NOMO-1 treated with DMSO at 0.1 percent for 48 hours (cell line): ENCODE data around the gene NT5M.

Experiments
- DNase-seq: peaks from one replicate; lab custom pipeline; 2025; ENCODE audit not compliant: unreplicated experiment; lab: John Stamatoyannopoulos, UW

NT5M gene

DNA sequence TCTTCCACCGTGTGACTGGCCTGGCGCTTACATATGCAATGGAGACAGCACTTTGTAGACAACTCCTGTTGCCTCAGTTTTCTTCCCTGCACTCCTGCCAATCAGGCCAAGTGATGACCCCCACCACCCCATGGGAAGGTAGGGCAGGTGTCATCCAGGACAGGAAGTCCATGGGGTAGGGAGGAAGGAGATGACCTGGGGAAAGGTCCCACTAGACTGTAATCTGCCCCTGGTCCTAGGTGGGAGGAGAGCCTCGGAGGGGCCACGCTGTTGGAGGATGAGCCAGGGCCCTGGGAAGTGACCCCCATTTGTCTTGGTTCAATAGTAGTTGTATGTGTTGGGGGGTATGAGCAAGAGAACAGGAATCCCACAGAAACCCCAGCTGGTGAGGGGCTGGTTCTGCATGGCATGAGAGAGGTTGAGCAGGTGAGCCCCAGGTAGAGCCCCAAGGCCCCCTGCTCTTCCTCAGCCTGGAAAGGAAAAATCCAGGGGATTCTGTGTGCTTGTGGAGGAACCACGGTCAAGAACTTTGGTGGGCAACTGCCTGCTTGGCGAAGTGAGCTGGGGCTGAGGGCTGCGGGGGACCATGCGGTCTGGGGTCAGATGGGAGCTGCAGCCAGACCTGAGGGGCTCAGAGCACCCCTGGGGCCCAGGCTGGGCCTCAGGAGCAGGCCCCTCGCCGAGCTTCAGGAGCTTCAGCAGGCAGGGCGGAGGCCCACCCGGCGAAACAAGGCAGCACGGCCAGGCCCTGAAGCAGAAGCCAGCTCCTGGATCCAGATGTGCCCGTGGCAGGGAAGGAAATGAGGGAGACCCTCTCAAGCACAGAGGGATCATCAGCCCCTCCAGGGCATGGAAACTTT, 50.7 kb downstream of the NT5M start:
- no peak for DNase-seq

DNA sequence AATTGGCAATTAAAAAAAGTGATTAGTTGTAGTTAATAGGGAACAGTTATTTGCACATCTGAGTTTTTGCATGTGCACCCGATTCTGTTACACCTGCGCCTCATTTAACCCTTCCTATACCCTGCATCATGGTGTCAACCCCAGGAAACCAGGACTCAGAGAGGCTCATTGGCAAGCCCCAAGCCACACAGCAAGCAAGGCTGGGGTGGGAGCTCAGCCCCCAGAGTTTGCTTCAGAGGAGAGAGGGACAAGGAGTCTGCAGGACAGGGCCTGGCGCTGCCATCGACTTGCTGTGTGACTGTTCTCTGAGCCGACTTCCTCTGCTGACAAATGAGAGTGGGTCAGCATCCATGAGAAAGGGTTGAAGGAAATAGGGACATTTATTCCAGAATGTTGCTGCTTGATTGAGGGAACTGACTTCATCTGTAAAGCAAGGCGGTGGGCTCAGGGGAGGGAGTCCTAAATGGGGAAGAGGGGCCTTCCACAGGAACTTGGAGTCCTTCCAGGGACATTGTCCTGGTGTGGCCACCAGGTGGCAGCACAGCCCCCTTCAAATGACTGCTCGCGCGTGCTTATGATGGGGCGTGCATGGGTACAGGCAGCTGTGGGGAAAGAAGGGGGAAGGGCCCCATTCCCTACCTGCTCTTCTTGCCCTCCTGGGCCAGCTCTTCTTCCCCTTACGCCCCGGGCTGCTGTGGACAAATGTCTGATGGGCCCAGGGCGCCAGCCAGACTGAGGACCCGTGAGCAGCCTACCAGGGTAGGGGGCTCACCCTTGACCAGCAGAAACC, 51.6 kb downstream of the NT5M start:
- DNase-seq = peak; percentile 60

DNA sequence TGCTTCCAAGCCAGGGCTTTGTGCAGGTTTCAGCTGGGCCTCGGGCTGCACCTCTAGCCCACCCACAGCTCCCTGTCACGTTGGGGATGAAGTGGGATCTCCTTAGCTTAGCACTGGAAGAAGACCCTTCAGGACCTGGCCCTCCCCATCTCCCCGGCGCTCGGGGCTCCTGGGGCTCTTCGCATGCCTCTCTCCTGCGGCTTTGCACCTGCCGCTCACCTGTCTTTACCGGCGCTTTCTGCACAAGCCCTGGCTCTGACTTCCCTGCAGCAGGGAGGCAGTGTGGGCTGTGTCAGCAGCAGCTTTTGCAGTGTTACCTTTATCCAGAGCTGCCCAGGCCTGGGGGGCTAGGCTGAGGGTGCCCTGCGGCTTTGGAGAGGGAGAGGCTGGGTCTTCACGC, 52.3 kb downstream of the NT5M start:
- no peak for DNase-seq

DNA sequence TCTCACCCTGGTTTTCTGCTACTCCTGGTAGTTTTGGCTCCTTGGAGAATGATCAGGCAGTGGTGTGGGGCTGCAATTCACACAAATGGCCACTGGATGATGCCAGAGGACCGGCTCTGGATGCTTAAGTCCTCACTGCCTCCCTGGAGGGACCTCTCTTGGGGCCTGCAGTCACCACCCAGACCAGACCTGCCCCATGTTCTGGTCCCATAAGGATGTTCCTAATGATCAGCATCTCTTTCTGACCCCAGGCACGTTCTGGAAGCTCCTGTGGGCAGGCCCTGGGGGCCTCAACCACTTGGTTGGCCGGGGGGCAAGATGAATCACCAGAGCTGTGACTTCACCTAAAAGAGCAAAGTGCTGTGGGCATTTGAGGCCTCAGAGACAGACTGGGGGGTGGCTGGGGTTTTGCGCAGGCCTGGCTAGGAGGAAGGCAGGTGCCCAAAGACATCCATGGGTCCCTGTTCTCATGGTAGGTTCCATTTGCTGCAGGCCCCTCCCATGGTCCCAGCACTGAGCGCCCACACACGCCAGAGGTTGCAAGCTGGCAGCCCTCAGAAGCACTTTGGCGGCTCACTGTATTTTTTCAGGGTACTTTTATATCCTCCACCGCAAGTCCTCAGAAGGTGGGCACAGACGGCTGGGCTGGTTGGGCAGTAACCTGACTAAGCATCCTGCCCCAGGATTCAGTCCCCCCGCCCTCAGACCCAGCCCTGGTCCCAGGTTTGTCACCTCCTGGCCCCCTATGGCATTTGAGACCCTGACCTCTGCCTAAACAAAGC, 53.2 kb downstream of the NT5M start:
- peak; percentile 79 for DNase-seq

DNA sequence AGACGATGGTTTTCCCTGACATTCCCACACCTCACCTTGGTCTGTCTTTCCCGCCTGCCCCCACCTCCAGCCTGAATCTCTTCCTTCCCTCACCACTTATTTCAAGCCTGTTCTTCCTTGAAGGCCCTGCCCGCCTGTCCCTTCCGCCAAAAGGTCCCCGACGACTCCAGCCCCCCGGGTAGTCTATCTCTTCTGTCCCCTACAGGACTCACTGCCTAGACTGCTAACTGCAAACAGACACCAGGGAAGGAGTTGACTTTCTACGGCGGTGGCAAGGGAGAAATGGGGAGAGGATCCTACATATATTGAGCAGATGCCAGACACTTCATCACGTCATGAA, 53.7 kb downstream of the NT5M start:
- no peak for DNase-seq

DNA sequence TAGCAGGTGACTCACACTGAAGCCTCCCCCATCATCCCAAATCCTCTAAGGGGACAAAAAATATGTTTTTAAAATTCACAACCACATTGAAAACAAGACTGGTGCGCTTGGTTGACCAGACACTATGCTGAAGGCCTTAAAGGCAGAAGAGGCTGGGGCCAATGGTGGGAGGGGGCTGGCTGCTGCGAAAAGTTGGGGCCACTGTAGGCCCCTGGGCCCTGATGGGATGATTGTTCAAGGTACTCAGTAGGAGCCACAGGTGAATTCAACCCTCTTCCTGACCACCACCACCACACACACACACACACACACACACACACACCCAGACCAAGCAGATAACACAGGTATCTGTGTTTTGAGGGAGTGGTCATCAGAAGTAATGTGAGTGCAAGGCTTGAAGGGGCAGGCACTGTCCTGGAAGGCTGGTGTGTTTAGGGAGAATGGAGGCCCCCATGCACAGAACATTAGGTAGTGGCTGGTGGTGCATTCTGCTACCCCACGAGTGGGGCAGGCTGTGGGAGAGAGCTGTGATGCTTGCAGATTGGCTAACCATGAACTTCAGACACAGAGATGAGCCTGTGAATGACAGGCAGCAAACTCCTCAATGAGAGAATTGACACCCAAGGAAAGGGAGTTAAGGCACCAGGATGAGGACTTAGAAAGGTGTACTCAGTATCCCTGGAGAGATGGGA, 55.0 kb downstream of the NT5M start:
- no peak for DNase-seq

DNA sequence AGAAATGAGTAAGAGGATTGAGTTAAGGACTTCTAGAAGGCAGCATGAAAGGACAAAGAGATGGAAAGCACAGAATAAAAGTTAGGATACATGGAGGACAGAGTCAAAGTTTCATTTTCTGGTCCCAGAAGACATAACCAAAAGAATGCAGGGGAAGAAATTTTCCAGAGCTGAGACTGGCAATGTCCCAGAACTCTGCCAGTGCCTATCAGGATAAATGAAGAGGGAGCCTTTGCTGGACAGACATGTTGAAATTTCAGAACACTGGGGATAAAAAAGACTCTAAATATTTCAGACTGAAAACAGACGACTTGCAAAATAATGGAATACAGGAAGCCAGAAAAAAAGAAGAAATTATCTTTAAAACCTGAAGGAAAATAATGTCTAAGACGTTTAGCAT, 55.7 kb downstream of the NT5M start:
- no peak for DNase-seq

DNA sequence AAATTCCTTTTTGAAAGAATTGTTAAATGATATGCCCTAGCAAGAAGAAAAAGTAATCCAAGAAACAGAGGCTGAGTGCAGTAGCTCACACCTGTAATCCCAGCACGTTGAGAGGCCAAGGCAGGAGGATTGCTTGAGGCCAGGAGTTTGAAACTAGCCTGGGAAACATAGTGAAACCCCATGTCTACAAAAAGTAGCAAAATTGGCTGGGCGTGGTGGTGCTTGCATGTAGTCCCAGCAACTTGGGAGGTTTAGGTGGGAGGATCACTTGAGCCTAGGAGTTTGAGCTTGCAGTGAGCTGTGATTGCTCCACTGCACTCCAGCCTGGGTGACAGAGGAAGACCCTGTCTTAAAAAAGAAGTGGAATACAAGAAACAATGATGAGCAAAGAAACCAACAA, 56.1 kb downstream of the NT5M start:
- no peak for DNase-seq

DNA sequence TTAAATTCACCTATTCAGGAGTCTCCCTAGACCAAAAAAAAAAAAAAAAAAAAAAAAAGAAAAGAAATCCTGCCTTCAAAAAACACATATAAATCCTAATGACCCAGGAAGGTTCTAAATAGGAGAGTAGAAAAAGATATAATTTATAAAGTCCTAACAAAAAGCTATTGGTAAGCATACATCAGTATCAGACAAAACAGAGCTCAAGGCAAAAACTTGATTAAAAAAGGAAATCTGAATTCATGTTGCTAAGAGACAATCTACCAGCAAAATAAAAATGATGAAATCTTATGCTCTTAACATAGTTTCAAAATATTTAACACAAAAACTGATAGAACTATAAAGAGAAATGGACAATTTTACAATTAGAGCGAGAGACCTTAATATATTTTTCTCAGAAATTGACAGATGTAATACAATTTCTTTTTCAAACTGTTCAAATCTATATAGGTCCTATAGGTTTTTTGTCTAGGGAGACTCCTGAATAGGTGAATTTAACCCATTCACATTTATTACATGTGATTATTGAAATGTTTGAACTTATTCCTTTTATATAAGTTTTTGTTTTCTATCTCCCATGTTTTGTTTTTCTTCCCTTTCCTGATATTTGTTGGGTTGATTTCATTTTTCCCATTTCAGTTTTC, 57.0 kb downstream of the NT5M start:
- DNase-seq = no peak

DNA sequence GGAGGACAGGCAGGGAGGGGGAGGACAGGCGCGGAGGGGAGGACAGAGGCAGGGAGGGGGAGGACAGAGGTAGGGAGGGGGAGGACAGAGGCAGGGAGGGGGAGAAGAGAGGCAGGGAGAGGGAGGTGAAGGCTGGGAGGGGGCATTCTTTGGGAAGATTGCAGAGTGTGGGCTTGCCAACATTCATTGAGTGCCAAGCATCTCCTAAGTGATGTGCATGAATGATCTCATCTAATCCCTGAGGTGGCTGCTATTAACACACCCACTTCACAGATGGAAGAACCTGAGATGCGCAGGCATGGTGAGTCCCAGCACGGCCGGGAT, 58.3 kb downstream of the NT5M start:
- DNase-seq = no peak

DNA sequence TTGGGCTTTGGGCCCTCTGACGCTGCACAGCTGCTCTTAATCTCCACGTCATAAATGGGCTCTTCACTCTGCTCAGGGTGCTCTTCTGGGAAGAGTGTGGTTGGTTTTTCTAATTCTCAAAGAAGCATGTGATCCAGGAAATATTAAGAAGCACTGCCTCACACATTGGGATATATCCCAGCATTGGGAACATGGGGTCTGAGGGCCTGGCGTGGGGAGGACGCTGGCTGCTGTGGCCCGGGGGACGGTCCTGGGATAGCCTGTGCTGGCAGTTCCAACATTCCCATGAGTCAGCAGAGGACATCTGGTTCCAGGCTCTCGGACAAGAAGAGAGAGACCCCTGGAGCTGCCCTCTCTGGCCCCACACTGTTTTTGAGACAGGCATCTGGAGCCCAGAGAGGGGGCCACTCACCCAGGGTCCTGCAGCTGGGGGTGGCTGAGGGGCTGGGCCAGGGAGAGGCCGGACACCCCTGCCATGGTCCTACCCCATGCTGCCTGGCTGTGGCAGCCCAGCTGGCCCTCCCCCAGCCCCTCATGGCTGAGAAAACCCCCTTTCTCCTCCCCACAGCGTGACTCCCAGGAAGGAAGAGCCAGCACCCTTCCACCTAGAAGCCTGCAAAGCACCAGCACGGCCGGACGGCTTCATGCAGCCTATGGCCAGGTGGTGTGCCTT, 58.8 kb downstream of the NT5M start:
- DNase-seq = no peak

DNA sequence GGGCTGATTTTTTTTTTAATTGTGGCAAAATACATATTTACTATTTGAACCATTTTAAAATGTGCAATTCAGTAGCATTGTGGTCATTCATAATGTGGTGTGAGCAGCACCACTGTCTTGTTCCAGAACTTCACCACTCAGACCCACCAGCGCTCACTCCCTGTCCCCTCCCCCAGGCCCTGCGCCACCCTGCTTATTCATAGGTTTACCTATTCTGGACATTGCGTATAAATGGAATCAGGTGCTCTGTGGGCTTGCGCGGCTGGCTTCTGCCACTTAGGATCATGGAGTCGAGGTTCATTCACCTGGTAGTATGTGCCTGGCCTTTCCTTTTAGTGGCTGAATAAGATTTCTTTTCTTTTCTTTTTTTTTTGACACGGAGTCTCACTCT, 59.4 kb downstream of the NT5M start:
- DNase-seq = no peak

DNA sequence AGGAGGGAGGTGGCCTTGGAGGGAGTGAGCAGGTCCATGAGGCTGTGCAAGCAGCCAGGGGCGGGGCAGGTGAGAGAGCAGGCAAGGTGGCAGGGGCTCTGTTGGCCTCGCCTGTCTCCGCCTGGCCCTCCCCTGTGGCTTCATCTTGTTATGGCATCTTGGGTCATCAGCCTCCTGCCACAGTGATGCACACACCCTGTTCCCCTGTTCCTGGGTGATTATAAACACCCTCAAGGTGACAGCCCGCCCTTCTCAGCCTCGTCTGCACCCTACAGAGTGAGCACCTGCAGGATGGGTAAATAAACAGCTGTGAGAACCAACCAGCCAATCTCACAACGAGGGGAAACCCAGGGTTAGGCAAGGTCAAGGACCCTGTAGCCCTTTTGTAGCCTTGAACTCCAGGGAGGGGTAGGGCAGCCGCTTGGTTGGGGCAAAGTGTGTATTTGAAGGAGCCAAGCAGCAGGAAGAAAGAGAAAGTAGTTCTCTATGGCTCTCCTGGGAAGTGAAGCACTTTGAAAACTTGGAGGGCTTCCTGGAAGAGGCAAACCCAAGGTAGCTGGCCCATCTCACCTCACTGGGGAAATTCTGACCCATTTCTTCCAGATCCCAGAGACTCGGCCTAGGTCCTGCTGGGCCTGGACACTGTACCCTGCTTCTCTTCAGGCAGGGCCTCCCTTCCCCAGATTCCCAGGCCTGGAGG, 60.6 kb downstream of the NT5M start:
- no peak for DNase-seq

DNA sequence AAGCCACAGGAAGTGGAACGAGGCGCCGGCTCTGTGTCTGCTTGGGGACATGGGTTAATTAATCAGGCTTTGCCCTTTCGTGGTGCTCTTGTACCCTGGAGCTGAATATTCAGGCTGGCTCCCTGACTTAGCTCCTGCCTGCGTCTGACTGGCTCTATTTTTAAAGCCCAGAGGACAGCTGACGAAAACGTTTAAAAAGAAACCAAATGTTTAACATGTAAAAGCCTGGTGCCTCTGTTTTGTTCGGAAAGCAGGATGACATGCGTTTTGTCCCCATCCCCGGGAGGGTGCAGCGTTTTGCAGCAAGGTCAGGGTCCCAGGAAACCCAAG, 61.1 kb downstream of the NT5M start:
- no peak for DNase-seq

DNA sequence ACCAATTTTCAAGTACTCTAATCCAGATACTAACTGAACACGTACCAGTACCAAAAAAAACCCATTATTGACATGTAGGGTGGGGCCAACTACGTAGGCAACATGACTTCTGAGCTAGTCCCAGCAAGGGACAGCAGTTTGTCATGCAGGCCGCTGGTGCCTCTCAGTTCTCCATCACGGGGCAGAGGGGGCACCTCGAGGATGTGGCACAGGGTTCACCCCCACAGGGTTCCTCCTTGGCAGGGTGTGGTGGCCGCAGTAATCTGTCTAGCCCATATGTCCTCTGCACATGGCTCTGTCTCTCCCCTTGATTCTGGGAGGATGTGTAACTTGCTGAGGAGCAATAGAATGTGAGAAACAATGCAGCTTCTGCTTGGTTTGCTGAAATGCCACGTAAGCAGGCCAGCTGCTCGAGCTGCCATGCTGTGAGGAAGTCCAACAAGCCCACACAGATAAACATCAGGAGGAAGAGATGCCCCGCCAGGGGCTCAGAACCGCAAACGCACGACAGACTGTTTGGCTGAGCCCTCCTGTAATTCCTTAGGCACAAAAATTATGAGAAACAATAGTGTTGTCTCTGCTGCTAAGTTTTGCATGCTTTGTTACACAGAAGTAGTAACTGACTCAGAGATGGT, 62.4 kb downstream of the NT5M start:
- DNase-seq = no peak

DNA sequence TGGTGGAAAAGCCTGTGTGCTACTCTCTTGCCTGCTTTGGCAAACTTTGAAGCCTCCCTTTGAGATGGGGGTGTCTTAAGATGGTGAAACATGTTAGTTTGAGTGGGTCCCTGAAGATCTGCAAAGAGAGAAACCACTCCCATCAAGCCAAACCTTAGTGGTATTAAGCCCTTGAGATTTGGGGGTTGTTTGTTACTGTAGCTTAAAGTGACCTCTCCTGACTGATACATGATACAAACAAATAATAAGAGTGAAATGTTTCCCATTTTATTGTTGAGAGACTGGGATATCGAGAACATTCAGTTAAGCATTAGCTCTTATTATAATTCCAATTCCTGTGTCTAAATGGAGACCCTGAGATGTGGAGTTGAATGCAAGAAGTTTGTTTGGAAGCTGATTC, 63.1 kb downstream of the NT5M start:
- no peak for DNase-seq

DNA sequence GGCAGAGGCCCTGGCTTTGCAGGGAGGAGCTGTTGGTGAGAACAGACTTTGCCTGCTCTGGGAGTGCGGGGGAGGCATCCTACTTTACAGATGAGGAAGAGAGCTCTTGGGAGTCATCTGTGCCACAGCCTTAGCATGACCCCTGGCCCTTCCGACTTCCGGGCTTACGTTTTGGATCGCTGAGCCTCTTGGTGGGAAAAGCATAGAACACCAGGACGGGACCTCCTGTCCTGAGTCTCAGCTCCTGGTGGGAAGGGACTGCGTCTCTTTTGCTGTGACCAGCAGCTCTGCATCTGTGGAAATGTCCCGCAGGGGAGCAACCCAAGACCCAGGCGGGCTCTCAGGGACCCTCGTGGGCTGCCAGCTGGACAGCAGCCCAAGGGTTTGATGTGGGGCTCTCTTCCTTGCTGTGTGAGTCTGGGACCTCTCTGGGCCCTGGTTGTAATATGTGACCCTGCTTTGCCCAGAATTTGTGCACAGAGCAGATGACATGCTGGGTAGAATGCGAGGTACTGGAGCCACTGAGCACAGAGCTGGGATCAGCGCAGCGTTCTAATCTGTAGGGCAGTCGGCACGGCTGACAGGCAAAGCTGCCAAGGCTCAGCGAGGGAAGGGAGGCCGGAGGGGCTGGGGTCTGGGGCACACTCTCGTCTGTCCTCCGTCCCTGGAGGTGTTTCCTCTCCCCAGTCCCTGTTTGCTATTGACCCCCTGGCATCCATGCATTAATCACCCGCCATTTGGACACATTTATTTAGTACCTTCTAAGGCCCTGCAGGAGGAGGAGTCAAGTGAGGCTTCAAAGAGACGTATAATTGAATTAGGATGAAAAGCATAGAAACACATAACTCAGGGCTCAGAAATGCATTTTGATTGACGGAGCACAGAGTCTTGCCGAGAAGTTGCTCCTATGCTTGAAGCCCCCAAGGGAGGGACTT, 64.0 kb downstream of the NT5M start:
- DNase-seq = no peak

DNA sequence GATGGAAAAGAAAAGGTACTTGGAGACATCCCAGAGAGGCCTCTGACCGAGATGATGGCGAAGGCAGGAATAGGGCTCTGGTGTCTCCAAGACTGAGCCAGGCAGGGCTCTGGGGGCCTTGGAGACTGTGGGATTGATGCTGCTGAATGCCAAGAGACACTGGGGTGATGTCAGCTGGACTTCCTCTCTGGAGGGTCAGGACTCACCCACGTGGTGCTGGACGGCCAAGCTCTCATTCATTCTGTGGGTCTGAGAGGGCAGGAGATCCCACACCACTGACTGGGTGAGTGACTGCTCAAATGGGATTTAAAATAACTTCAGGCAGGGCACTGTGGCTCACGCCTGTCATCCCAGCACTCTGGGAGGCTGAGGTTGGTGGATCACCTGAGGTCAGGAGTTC, 64.8 kb downstream of the NT5M start:
- DNase-seq = no peak
